PC-3 (cell line): Measurements from ENCODE around the gene MBNL3.
"Not testable (repeated sequence)": the region's sequence is repeated elsewhere in the genome, so short reads cannot be mapped to it uniquely, and the experiment has no call there.

Experiments used
- EZH2 ChIP-seq: fragments of 300-600 bp; sonication (generic); IDR thresholded peaks from one replicate; pipeline ENCODE4 v1.6.1; 2017; ENCODE audit warnings: antibody characterized with exemption, mild to moderate bottlenecking, low read length; ENCODE audit not compliant: unreplicated experiment
- EZH2phosphoT487 ChIP-seq: fragments of 300-600 bp; sonication (generic); IDR thresholded peaks from 2 replicates; pipeline ENCODE4 v1.6.1; 2018; ENCODE audit warnings: mild to moderate bottlenecking, antibody characterized with exemption, low read length, borderline replicate concordance
- TF ChIP-seq, protein P1 (sequence below): fragments of 300-600 bp; sonication (generic); conservative IDR thresholded peaks from 2 replicates; pipeline ENCODE4 v1.5.1; 2017; ENCODE audit warnings: antibody characterized with exemption, low read depth, mild to moderate bottlenecking, low read length

DNA sequence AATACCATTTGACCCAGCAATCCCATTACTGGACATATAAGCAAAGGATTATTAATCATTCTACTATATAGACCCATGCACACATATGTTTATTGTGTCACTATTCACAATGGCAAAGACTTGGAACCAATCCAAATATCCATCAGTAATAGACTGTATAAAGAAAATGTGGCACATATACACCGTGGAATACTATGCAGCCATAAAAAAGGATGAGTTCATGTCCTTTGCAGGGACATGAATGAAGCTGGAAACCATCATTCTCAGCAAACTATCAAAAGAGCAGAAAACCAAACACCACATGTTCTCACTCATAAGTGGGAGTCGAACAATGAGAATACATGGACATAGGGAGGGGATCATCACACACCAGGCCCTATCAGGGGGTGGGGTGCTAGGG is 161.9 kb downstream of the MBNL3 start:
- TF ChIP-seq, protein P1, sequence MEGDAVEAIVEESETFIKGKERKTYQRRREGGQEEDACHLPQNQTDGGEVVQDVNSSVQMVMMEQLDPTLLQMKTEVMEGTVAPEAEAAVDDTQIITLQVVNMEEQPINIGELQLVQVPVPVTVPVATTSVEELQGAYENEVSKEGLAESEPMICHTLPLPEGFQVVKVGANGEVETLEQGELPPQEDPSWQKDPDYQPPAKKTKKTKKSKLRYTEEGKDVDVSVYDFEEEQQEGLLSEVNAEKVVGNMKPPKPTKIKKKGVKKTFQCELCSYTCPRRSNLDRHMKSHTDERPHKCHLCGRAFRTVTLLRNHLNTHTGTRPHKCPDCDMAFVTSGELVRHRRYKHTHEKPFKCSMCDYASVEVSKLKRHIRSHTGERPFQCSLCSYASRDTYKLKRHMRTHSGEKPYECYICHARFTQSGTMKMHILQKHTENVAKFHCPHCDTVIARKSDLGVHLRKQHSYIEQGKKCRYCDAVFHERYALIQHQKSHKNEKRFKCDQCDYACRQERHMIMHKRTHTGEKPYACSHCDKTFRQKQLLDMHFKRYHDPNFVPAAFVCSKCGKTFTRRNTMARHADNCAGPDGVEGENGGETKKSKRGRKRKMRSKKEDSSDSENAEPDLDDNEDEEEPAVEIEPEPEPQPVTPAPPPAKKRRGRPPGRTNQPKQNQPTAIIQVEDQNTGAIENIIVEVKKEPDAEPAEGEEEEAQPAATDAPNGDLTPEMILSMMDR, result not testable (repeated sequence)
- TF ChIP-seq EZH2, EZH2phosphoT487: not testable (repeated sequence)
